WTC11 (cell line): Measurements from ENCODE around the gene TWIST2. TPM values are rescaled to one million over a fixed set of nuclear protein-coding genes. Genes with fewer than 3 reads are reported as not detected.

Source experiments
- ATAC-seq: fragments of 200-7000 bp; cut with Tn5 transposase; 2 replicates; pipeline ENCODE4 v1.10.0; 2021; ENCODE audit warnings: mild to moderate bottlenecking, moderate library complexity
- CTCF ChIA-PET: fragments of 300-600 bp; sonication (Branson Sonifier 250); formaldehyde crosslinking; loops from one replicate; lab custom pipeline; 2021; ENCODE audit warnings: antibody characterized with exemption; lab: Charles Lee
- POLR2A ChIA-PET: fragments of 350-600 bp; sonication (Branson Sonifier 250); formaldehyde crosslinking; loops from one replicate; lab custom pipeline; 2021; ENCODE audit warnings: antibody characterized with exemption; lab: Charles Lee
- DNase-seq: peaks from one replicate; pipeline ENCODE4 v3.0.0; 2021; ENCODE audit warnings: low spot score
- H3K27ac Mint-ChIP-seq: 2 replicates; pipeline ENCODE4 v1.8.0; 2021; ENCODE audit warnings: mixed read lengths
- H3K27me3 Mint-ChIP-seq: 2 replicates; pipeline ENCODE4 v1.8.0; 2021; ENCODE audit warnings: low read depth, mild to moderate bottlenecking, moderate library complexity, mixed read lengths
- H3K36me3 Mint-ChIP-seq: 2 replicates; pipeline ENCODE4 v1.8.0; 2021; ENCODE audit warnings: mixed read lengths
- H3K4me1 Mint-ChIP-seq: 2 replicates; pipeline ENCODE4 v1.8.0; 2022; ENCODE audit warnings: mixed read lengths
- H3K4me3 Mint-ChIP-seq: 2 replicates; pipeline ENCODE4 v1.8.0; 2021; ENCODE audit warnings: mild to moderate bottlenecking, moderate library complexity, mixed read lengths
- H3K9me3 Mint-ChIP-seq: 2 replicates; pipeline ENCODE4 v1.8.0; 2021; ENCODE audit warnings: mixed read lengths
- AFF4 ChIP-seq: sonication (generic); formaldehyde crosslinking; IDR thresholded peaks from 2 replicates; pipeline ENCODE4 v1.8.1; 2023; ENCODE audit warnings: mild to moderate bottlenecking, missing genetic modification reagents, borderline replicate concordance
- ARID4B ChIP-seq: sonication (generic); formaldehyde crosslinking; IDR thresholded peaks from 2 replicates; pipeline ENCODE4 v1.8.0; 2023; ENCODE audit warnings: missing genetic modification reagents, mild to moderate bottlenecking, borderline replicate concordance
- E2F1 ChIP-seq: sonication (generic); formaldehyde crosslinking; IDR thresholded peaks from 2 replicates; pipeline ENCODE4 v1.8.0; 2022; ENCODE audit warnings: mild to moderate bottlenecking, missing genetic modification reagents
- E2F5 ChIP-seq: sonication (generic); formaldehyde crosslinking; IDR thresholded peaks from 2 replicates; pipeline ENCODE4 v1.8.1; 2022; ENCODE audit warnings: mild to moderate bottlenecking, moderate library complexity, missing genetic modification reagents
- SOX15 ChIP-seq: fragments of 250-450 bp; sonication (Bioruptor Pico); IDR thresholded peaks from 2 replicates; pipeline ENCODE4 v1.9.0; 2021; ENCODE audit warnings: mild to moderate bottlenecking
- ZNF121 ChIP-seq: sonication (generic); formaldehyde crosslinking; IDR thresholded peaks from 2 replicates; pipeline ENCODE4 v1.8.0; 2023; ENCODE audit warnings: missing genetic modification reagents
- ZNF263 ChIP-seq: sonication (generic); formaldehyde crosslinking; IDR thresholded peaks from 2 replicates; pipeline ENCODE4 v1.8.1; 2022; ENCODE audit warnings: low read depth, mild to moderate bottlenecking, moderate library complexity, missing genetic modification reagents
- ZNF425 ChIP-seq: fragments of 250-450 bp; sonication (Bioruptor Pico); conservative IDR thresholded peaks from 2 replicates; pipeline ENCODE4 v1.9.0; 2021; ENCODE audit warnings: mild to moderate bottlenecking
- ZNF532 ChIP-seq: fragments of 250-450 bp; sonication (Bioruptor Pico); IDR thresholded peaks from 2 replicates; pipeline ENCODE4 v1.9.0; 2021; ENCODE audit warnings: mild to moderate bottlenecking, borderline replicate concordance
- ZNF671 ChIP-seq: fragments of 250-450 bp; sonication (Bioruptor Pico); IDR thresholded peaks from 2 replicates; pipeline ENCODE4 v1.8.0; 2021; ENCODE audit warnings: mild to moderate bottlenecking
- ZSCAN18 ChIP-seq: fragments of 250-450 bp; sonication (Bioruptor Pico); IDR thresholded peaks from 2 replicates; pipeline ENCODE4 v2.1.2; 2022; ENCODE audit warnings: mild to moderate bottlenecking, moderate library complexity
- total RNA-seq: library from RNA; stranded (reverse); gene quantifications from 3 replicates; pipeline ENCODE4 v1.2.3, GENCODE V29; 2021

The TWIST2 gene
- total RNA-seq, 1 experiment from 2014 or later, result 5.7 TPM

- H3K27ac Mint-ChIP-seq, result no peak overlapping the region
These were observed 76.9 kb downstream of the TWIST2 start for GRCh38 chr2:238924796-238925195.

GRCh38 chr2:238925281-238925680 lies 77.4 kb downstream of the TWIST2 start:
- DNase-seq (no peak), ATAC-seq (no peak)
- Mint-ChIP-seq H3K36me3 (no peaks in the 10 kb centered on the region), H3K4me1 (no peaks in the 10 kb centered on the region), H3K27ac (no peak overlapping the region), H3K27me3 (no peaks in the 10 kb centered on the region; the same call in 1 of the 2 replicates), H3K4me3 (no peak overlapping the region), H3K9me3 (no peaks in the 10 kb centered on the region)
- ChIA-PET POLR2A (no interaction called here), CTCF (interaction anchor here (1.8 to 2.0 kb wide), 2 partner anchors 21 to 50 kb away, joined by 6 read pairs; no protein-coding TSS in a partner anchor)
- TF ChIP-seq ZNF671 (CRISPR knock-in tag) (no peak), ZNF121 (no peak), ZNF532 (CRISPR knock-in tag) (no peak), ZNF425 (no peak), ZNF263 (no peak), SOX15 (no peak), ARID4B (no peak), E2F1 (CRISPR knock-in tag) (no peak), AFF4 (CRISPR knock-in tag) (no peak)

More at GRCh38 chr2:238924796-238925195, 76.9 kb downstream of the TWIST2 start:
- no peaks in the 10 kb centered on the region for H3K9me3 Mint-ChIP-seq
- ChIA-PET POLR2A (no interaction called here), CTCF (interaction anchor here (1.8 to 2.0 kb wide), 2 partner anchors 21 to 50 kb away, joined by 6 read pairs; no protein-coding TSS in a partner anchor)
- no peak overlapping the region for H3K4me3 Mint-ChIP-seq
- H3K4me1 Mint-ChIP-seq, result no peaks in the 10 kb centered on the region
- H3K27me3 Mint-ChIP-seq, result no peaks in the 10 kb centered on the region; the same call in 1 of the 2 replicates
- TF ChIP-seq E2F5 (no peak), ZSCAN18 (CRISPR knock-in tag) (no peak)
- no peak for DNase-seq
- ATAC-seq, result no peak
- no peaks in the 10 kb centered on the region for H3K36me3 Mint-ChIP-seq
